HG02798 (cell line): ENCODE results near the gene TADA2B.
"Not testable (repeated sequence)": the region's sequence is repeated elsewhere in the genome, so short reads cannot be mapped to it uniquely, and the experiment has no call there.

Experiments used
- ATAC-seq: cut with Tn5 transposase; IDR thresholded peaks from one replicate; pipeline ENCODE4 v1.9.1; 2021; ENCODE audit warnings: mild to moderate bottlenecking; ENCODE audit not compliant: unreplicated experiment, poor library complexity

The TADA2B gene

DNA sequence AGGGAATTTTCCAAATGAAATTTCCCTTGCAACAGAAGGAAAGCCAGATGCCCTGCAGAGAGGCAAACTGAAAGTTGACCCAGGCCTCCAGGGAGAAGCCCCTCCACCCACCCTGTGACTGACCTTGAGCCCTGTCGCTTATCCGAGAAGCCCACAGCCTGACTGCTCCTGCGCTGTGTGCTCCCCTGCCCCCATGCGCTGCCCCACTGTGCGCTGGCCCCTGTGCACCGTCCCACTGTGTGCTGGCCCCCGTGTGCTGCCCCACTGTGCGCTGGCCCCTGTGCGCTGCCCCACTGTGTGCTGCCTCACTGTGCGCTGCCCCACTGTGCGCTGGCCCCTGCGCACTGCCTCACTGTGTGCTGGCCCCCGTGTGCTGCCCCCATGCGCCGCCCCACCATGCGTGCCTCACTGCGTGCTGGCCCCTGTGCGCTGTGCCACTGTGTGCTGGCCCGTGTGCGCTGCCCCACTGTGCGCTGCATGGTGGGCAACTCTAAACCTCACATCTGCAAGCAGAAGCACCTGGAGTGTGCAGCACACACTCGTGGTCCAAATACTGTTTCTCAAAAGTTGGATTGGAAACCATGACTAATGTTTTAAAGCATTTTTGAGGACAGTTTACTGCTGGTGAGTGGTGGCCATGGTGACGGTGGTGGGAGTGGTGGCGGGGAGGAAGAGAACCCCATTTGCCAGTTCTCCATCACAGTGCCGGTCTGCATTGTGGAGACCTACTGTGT is 33.0 kb downstream of the TADA2B start:
- ATAC-seq, result no peak

DNA sequence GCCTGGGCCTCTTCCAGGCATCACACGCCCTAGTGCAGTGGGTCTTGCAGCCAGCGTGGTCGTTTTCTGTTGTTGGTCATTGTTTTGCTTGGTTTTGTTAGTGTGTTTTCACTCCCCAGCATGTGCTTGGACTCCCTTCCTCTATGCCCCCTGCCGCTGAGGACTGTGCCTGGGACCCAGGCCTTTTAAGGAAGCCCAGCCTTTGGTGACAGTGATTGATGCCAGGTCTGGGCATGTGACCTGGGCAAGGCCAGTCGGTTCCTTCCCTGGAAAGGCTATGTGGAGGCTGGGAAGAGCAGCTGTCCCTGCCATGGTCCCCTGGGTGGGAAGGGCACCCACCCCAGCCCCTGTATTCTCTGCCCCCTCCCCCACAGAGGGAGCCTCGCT is 33.5 kb downstream of the TADA2B start:
- no peak for ATAC-seq

DNA sequence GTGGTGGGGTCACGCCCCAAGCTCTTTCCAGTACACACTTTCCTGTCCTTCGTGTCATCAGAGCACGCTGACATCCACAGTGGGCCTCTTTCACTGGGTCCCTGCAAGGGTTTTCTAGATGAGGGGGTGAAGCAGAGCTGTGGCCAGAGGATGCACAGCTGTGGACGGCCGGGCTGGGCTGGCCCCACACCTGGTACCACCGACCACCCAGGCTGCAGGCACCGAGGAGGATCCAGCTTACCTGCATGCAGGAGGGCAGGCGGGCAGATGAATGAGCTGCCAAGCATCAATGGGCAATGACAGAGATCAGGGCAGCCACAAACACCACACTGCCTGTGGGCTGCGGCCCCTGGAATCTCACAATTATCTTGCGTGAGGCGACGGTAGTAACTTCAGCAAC is 34.2 kb downstream of the TADA2B start:
- no peak for ATAC-seq

DNA sequence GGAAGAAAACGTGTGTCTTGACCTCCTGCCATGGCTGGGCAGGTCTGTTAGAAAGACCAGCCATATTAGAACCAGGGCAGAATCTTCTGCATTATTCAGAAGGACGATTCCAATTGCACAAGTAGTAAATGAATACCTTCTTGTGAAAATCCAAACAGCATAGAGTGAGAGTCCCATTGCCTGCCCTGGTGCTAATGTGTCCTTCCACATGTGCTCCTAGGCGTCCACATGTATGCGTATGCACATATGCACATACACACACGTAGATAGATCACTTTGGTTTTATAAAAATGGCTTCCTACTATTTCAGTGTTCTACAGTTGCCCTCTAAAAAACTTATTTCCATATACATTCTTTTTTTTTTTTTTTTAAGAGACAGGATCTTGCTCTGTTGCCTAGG is 34.9 kb downstream of the TADA2B start:
- ATAC-seq, result no peak

DNA sequence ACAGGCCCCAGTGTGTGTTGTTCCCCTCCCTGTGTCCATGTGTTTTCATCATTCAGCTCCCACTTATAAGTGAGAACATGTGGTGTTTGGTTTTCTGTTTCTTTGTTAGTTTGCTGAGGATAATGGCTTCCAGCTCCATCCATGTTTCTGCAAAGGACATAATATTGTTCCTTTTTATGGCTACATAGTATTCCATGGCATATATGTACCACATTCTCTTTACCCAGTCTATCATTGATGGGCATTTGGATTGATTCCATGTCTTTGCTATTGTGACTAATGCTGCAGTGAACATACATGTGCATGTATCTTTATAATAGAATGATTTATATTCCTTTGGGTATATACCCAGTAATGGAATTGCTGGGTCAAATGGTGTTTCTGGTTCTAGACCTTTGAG is 36.3 kb downstream of the TADA2B start:
- ATAC-seq, result not testable (repeated sequence)

DNA sequence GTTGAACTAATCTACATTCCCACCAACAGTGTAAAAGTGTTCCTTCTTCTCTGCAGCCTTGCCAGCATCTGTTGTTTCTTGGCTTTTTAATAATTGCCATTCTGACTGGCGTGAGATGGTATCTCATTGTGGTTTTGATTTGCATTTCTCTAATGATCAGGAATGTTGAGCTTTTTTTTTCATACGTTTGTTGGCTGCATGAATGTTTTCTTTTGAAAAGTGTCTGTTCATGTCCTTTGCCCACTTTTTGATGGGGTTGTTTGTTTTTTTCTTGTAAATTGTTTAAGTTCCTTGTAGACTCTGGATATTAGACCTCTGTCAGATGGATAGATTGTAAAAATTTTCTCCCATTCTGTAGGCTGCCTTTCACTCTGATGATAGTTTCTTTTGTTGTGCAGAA is 36.7 kb downstream of the TADA2B start:
- ATAC-seq, result not testable (repeated sequence)

DNA sequence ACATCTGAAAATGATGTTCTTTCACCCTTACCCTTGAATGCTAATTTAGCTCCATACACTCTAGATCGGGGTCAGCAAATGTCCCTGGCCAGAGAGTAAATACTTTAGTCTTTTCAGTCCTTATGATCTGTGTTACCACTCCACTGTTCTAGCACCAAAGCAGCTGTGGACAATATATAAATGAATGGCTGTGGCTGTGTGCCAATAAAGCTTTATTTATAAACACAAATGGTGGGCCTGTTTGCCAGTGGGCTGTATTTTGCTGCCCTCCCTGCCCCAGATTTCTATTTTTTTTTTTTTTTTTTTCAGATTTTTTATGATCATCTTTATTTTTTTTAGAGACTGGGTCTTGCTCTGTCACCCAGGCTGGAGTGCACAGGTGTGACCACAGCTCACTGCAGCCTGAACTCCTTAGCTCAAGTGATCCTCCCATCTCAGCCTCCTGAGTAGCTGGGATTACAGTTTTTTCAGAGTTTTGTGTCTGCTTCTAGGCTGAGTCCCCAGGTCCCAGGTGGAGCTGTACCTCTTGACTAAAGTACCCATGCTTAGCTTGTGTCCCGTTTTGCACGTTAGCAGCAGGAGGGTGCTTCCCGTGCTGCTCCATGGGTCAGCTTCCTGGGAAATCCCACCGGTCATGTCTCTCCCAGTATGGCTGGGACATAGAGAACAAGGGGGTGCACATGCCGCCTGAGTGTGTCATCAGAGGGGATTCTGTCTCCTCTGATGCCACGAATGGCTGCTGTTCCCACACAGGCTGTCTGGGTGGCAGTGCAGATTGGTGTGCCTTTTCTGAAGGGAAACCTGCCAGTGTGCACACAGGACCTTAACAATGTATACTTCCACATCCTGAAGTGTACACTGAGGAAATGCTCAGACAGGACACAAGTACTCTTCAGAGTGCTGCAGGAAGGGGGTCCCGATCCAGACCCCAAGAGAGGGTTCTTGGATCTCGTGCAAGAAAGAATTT is 40.7 kb downstream of the TADA2B start:
- no peak for ATAC-seq

DNA sequence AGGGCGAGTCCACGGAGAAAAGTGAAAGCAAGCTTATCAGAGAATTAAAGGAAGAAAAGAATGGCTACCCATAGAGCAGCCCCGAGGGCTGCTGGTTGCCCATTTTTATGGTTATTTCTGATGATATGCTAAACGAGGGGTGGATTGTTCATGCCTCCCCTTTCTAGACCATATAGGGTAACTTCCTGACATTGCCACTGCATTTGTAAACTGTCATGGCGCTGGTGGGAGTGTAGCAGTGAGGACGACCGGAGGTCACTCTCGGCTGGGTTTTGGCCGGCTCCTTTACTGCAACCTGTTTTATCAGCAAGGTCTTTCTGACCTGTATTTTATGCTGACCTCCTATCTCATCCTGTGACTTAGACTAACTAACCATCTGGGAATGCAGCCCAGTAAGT is 41.4 kb downstream of the TADA2B start:
- ATAC-seq, result not testable (repeated sequence)

DNA sequence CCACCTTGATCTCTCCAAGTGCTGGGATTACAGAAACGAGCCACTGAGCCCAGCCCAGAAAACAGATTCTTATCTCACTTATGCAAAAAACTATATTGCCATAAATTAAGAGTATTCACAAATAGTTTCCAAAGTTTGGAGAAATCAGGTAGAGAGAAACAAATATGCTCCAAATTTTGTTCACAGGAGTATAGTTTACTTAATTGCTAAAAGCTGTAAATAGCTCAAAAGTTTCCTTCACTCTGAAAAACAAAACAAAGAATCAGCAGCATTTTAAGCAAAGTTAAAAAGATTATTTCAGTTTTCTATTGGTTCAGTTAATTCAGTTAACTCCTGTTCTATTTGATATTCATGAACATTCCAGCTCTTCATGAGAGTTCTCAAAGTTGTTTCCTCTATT is 43.2 kb downstream of the TADA2B start:
- ATAC-seq, result no peak

DNA sequence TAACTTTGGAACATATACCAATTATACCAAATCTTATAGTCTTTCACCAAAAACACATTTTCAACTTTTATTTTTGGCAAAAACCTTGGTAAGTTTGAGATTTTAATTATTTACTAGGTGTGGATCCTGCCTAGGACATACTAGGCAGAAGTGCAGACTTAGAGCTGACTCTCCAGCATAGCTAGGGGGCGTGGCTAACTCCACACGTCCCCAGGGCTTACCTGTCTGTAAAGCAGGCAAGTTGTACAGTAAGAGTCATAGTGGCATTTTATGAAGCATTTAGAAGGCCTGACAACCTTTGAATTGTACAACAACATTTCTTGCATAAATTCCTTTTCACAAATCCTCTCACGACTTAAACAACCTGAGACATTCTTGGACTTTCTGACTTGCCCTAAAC is 43.9 kb downstream of the TADA2B start:
- ATAC-seq, result no peak

DNA sequence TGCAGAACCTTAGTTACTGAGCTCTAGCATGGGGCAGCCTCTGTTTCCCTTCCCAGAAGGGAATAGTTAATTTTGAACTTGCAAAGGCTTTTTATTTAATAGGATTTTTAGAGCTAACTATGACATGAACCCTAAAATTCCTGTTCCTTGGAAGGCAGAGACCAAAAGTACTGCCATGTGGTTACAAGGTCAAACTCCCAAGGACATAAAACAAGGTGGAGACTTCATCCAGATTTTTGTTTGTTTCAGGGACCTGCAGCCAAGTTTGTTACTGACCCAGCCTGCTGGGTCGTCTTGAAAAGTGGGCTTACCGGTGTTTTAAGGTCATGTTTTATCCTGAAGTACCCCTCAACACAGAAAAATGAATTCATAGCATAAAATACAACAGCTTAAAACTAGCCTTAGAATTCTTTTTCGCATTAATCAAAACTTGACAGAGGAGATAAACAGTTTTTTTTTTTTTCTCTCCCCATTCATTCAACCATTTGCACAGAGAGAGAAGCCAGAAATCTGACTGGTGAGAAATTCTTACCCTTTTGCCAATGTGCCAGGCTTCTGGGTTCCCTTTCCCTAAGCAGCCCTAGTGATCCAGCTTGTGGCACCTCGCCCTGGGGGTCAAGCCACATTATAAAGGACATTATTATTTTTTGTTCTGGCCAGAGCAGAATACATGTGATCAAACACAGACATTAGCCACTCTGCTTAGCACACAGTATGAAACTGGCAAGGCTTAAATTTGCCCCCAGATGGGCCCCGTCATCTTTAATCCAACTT is 46.2 kb downstream of the TADA2B start:
- no peak for ATAC-seq

DNA sequence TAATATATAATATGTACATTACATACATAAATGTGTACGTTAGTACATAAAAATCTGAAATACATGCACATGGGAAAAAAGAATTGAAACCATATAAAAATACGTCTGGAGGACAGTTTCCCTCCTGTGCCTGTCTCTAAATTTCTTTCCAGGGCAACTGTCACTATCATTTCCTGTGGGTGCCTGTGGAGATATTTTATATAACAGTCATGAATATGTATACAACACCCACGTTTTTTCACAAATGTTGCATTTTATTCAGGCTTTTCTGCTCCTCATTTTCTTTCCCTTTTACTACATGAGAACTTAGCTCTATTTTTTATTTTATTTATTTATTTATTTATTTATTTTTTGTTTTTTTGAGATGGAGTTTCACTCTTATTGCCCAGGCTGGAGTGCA is 48.9 kb downstream of the TADA2B start:
- no peak for ATAC-seq

DNA sequence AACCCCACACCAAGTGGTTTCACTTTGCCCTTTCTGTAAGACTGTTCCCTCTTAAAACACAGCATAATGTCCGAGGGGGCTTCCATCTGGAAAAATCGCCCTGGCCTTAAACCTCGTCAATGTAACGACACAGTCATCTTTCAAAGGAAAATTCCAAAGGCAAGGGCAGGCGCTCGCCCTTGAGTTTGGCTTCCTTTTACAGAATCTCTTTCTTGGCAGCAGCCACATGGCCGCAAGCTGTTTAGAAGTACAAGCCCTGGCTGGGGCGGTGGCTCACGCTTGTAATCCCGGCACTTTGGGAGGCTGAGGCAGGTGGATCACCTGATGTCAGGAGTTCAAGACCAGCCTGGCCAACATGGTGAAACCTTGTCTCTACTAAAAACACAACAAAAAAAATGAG is 51.7 kb downstream of the TADA2B start:
- ATAC-seq, result no peak

DNA sequence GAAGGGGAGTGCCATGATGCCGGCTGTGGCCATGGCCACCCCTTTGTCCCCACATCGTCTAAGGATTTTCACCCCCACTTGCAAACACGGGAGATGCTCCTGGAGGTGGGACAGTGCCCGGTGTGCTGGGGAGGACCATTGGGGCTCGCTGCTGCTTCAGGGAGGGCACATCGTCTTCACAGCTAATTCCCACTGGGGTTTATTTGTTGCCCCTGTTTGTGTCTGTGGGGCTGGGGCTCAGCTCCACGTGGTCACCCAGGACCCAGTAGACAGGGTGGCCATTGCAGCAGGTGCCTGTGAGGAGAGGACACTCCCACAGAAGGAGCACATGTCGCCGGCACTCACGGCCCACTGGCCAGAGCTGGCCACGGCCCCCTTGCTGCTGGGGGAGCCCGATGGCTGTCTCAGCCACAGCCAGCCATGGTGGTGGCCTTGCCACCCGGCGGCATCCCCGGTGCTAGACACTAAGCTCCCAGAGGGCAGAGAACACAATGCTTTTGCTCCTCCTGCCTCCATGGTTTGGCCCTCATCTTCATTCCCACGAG is 52.5 kb downstream of the TADA2B start:
- ATAC-seq, result no peak

DNA sequence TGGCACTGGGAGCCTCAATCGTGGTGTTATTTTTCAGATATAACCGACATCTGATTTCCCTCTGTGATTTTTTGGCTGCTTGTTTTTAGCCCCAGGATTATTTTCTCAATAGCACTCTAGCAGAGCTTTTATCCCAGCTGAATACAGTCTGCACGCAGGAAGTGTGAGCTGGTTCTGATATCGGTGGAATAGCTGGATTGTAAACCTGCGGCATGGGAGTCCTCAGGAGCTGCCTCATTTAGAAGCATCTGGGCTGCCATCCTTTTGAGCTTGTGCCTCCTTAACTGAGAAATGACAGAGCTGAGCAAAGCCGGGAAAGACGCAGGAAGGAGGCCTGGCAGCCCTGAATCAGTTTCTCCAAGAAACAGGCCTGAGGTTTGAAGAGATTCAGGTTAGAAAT is 53.1 kb downstream of the TADA2B start:
- no peak for ATAC-seq

DNA sequence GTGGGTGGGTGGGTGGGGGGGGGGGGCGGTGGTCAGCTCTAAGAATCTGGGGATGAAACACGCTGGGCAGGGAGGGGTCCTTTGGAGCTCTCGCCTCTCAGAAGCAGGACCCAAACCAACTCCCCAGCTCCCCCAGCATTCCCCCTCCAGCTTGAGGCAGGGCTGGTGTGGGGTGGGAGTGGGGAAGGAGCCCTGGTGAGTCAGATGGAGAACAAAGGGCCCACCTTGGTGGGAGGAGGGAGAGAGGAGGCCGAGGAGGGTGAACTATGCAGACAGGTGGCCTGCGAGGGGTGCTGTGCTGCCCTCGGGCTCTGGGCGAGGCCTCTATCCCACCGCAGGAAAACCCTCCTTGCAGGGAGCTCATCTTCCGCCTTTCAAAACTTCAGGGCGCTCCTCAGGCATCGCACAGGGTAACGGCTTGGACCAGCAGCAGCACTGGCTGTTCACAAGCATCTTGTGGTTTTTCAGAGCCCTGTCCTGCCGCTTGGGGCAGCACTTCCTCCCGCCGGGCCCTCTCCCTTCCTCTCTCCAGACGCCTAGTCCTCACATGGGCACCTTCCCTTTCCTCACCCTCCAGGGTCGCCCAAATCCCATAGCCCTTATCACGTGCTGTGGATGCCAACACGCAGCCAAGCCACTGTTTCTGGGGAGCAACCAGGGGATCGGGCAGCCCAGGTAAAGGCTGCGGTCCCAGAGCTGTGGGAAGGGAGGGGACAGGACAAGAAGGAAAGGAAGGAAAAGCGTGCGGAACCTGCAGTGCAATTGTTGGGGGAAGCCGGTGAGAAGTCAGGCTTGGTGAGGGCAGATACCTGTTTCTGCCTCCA is 58.7 kb downstream of the TADA2B start:
- peak; percentile 68 for ATAC-seq

DNA sequence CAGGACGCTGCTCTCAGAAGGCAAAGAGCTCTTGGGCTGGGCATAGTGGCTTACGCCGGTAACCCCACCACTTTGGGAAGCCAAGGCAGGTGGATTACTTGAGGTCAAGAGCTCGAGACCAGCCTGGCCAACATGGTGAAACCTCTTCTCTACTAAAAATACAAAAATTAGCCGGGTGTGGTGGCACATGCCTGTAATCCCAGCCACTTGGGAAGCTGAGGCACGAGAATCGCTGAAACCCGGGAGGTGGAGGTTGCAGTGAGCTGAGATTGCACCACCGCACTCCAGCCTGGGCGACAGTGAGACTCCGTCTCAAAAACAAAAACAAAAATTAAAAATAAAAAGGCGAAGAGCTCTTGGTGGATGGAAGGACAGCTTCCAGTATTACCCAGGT is 59.3 kb downstream of the TADA2B start:
- not testable (repeated sequence) for ATAC-seq

DNA sequence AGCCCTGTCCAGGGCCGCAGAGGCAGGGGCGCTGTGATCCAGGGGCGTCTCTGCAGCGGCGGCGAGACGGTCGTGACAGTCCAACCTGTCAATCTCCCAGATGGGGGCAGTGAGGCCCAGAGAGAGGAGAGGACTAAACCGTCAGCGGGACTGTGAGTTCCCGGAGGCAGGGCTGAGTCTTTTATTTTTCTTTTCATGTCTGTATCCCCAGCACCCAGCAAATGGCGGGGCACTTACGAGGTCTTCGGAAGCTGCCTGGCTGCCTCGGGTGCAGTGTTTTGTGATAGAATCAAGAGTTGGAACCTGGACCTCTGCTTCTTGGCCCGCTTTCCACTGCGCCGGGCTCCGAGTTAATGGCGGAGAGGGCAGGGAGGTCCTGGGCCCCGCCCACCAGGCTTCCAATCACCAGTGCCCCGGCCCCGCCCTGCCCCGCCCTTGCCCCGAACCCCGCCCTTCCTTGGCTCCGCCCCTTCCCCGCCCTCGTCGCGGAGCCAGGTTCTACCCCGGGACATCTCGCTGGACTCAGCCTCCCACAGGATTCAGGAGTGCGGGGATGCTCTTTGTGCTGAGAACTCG is 59.9 kb downstream of the TADA2B start:
- ATAC-seq, result peak; percentile 82

DNA sequence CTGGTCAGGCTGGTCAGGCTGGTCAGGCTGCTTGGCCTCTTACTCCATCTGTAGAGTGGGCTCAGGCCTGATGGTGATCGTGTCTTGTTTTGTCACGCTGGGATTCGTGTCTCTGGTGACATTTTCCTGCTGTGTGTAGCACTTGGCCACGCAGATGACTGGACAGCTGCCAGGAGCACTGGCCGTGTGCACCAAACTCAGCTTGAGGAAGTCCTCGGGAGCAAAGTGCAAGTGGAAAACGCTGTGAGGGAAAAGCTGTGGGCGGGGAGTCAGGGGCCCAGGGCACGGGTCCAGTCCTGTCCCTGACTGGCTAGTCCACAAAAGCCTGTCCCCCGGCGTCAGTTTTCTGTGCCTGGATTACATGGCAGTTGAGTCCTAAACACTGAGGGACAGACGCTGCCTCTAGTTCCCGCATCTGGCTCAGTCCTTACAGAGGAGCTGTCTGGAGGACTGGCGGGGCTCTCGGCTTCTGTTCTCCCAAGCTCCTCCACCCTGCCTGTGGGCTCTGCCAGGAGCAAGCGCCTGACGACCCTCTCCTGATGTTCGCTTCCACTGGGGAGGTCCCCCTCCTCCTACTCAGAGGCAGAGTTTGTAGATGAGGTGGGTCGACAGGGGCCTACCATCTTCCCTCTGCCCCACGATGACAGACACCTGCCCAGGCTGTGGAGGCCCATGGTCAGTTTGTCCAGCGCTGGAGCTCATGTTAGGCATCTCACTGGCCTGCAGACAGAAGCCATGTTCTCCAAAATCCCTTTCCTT is 60.6 kb downstream of the TADA2B start:
- no peak for ATAC-seq
